Lung (tissue), 12 donors: ENCODE data around the gene FBXO36. TPM values are rescaled to one million over a fixed set of nuclear protein-coding genes. Genes with fewer than 3 reads are reported as not detected.

Experiments
- ATAC-seq: fragments of 200-7000 bp; cut with Tn5 transposase; one replicate; pipeline ENCODE4 v1.9.1; 2020; ENCODE audit warnings: moderate number of reproducible peaks; ENCODE audit not compliant: insufficient read depth, low FRiP score
- DNase-seq, 3 donors: peaks; one replicate each; pipeline ENCODE4 v3.0.0-alpha.2; 2013 to 2017
- H3K27ac ChIP-seq, 2 donors: one replicate each; pipeline ENCODE4 v1.5.1; 2013; ENCODE audit warnings: mild to moderate bottlenecking in 2 of 2, moderate library complexity in 2 of 2, control low read depth in 1 of 2, inconsistent platforms in 1 of 2, low read depth in 1 of 2, low read length in 1 of 2
- H3K27me3 ChIP-seq, 3 donors: one replicate each; pipeline ENCODE4 v1.5.1; 2013; ENCODE audit warnings: low read length in 2 of 3; ENCODE audit not compliant: control insufficient read depth in 3 of 3, insufficient read depth in 3 of 3
- H3K36me3 ChIP-seq, 4 donors: one replicate each; pipeline ENCODE4 v1.5.1; 2013; ENCODE audit warnings: low read length in 4 of 4, mild to moderate bottlenecking in 1 of 4, moderate library complexity in 1 of 4; ENCODE audit not compliant: control insufficient read depth in 4 of 4, insufficient read depth in 4 of 4
- H3K4me1 ChIP-seq, 5 donors: one replicate each; pipeline ENCODE4 v1.5.1; 2013; ENCODE audit warnings: low read length in 5 of 5, mild to moderate bottlenecking in 2 of 5, moderate library complexity in 1 of 5; ENCODE audit not compliant: control insufficient read depth in 5 of 5, insufficient read depth in 5 of 5
- H3K4me3 ChIP-seq: one replicate; pipeline ENCODE4 v1.5.1; 2013; ENCODE audit warnings: mild to moderate bottlenecking, control low read depth, moderate library complexity
- H3K9ac ChIP-seq, 2 donors: one replicate each; pipeline ENCODE4 v1.5.1; 2013; ENCODE audit warnings: low read length in 2 of 2, control low read depth in 1 of 2; ENCODE audit not compliant: insufficient read depth in 1 of 2
- H3K9me3 ChIP-seq, 4 donors: one replicate each; pipeline ENCODE4 v1.5.1; 2013; ENCODE audit warnings: low read length in 3 of 4, mild to moderate bottlenecking in 1 of 4, moderate library complexity in 1 of 4; ENCODE audit not compliant: control insufficient read depth in 4 of 4, insufficient read depth in 3 of 4
- WGBS, 2 donors: extraction: QIAGEN DNeasy Blood & Tissue Kit; methylation state at CpG; one replicate each; pipeline ENCODE4 v1.1.7; 2013; 5-methylcytosine and 5-hydroxymethylcytosine counted together
- polyA plus RNA-seq, 2 donors: library from polyadenylated mRNA; stranded (reverse); fragments of 200-250 nt; gene quantifications; one replicate each; pipeline ENCODE4 v1.2.1, GENCODE V29; 2013
- total RNA-seq, 2 donors: library from RNA; depleted of rRNA in 1 of 2; stranded (reverse); fragments of >200 nt in 1 of 2; gene quantifications; one replicate each; pipeline ENCODE4 v1.2.1, GENCODE V29; 2014 to 2021
- TF ChIP-seq, protein P1 (sequence below): IDR thresholded peaks from 2 replicates; pipeline ENCODE4 v1.5.1; 2012; ENCODE audit warnings: mild to moderate bottlenecking; ENCODE audit errors: control extremely low read depth, extremely low read depth
- donor health status: control.
- donor health status: control.
- donor health status: Bipolar disorder and iron deficiency.
- donor health status: healthy.
- donor health status: DM: yes; HTN: yes; CAD: no.

FBXO36 gene
- total and polyA plus RNA-seq, 4 donors: 2.2 to 9.3 (median 4.4) TPM

- Histone ChIP-seq H3K9ac (no peak overlapping the region), H3K27me3 (no peaks in the 10 kb centered on the region), H3K4me1 (peaks cover 0 to 8% (median 3%) of the 10 kb centered on the region in 5 donors), H3K4me3 (no peak overlapping the region), H3K9me3 (no peaks in the 10 kb centered on the region), H3K36me3 (no peaks in the 10 kb centered on the region), H3K27ac (no peak overlapping the region)
- no peak for DNase-seq
- no peak for ATAC-seq
- TF ChIP-seq, protein P1, sequence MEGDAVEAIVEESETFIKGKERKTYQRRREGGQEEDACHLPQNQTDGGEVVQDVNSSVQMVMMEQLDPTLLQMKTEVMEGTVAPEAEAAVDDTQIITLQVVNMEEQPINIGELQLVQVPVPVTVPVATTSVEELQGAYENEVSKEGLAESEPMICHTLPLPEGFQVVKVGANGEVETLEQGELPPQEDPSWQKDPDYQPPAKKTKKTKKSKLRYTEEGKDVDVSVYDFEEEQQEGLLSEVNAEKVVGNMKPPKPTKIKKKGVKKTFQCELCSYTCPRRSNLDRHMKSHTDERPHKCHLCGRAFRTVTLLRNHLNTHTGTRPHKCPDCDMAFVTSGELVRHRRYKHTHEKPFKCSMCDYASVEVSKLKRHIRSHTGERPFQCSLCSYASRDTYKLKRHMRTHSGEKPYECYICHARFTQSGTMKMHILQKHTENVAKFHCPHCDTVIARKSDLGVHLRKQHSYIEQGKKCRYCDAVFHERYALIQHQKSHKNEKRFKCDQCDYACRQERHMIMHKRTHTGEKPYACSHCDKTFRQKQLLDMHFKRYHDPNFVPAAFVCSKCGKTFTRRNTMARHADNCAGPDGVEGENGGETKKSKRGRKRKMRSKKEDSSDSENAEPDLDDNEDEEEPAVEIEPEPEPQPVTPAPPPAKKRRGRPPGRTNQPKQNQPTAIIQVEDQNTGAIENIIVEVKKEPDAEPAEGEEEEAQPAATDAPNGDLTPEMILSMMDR: no peak
Measured at GRCh38 chr2:229925201-229925600, 2.9 kb downstream of the FBXO36 start.

- H3K27me3 ChIP-seq: no peaks in the 10 kb centered on the region
- H3K9ac ChIP-seq: no peak overlapping the region
- peaks cover 0 to 3% (median 2%) of the 10 kb centered on the region in 5 donors for H3K4me1 ChIP-seq
- ATAC-seq: no peak
- WGBS, 2 donors: 81 to 85% methylated on average over 2 of the region's 2 CpGs
- no peak overlapping the region for H3K27ac ChIP-seq
- no peaks in the 10 kb centered on the region for H3K9me3 ChIP-seq
- TF ChIP-seq, protein P1: no peak
- H3K36me3 ChIP-seq: peaks cover 0 to 1% (median 0%) of the 10 kb centered on the region in 4 donors
- no peak for DNase-seq
- H3K4me3 ChIP-seq: no peak overlapping the region
Measured at GRCh38 chr2:229927817-229928321, 5.6 kb downstream of the FBXO36 start.

DNA sequence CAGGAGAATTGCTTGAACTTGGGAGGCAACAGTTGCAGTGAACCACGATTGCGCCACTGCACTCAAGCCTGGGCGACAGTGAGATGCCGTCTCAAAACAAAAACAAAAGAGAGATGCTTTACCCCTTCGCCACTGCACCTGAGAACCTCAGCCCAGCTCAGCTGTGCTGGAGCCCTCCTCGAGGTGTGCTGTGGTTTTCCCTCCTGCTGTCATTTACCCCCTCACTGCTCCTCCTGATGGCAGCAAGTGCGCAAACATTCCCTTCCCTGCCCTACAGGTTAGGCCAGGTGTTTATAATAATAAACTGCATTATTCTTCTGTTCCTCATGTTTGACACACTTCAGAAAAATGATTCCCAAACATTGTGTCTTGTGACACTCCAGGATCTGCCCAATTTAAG is 8.4 kb downstream of the FBXO36 start:
- 85 to 87% methylated on average over 7 of the region's 7 CpGs for WGBS, 2 donors
- no peaks in the 10 kb centered on the region for H3K4me1 ChIP-seq
- no peaks in the 10 kb centered on the region for H3K27me3 ChIP-seq
- DNase-seq (no peak), ATAC-seq (no peak)
- no peak overlapping the region for H3K4me3 ChIP-seq
- no peak overlapping the region for H3K9ac ChIP-seq
- TF ChIP-seq, protein P1: no peak
- peaks cover 0 to 3% (median 0%) of the 10 kb centered on the region in 4 donors for H3K9me3 ChIP-seq
- H3K27ac ChIP-seq: no peak overlapping the region
- peaks cover 0 to 9% (median 2%) of the 10 kb centered on the region in 4 donors for H3K36me3 ChIP-seq

DNA sequence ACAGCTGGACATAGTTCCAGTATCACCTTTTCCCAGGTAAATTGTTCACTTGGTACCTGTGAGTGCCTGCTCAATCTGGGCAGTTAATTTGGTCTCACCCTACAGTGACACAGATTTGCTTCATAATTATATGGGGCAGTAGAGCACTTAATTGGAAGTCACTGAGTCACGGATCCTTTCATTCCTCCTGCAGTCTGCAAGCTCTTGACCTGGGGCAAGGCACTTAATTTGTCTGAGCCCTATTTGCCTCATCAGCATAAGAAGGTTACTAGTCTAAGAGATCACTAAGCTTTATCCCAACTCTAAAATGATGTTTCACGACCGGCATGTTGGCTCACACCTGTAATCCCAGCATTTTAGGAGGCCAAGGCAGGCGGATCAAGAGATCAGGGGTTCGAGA is 8.9 kb downstream of the FBXO36 start:
- no peak overlapping the region for H3K27ac ChIP-seq
- TF ChIP-seq, protein P1: no peak
- H3K4me1 ChIP-seq: no peaks in the 10 kb centered on the region
- DNase-seq: no peak
- peaks cover 0 to 9% (median 2%) of the 10 kb centered on the region in 4 donors for H3K36me3 ChIP-seq
- no peak for ATAC-seq
- no peak overlapping the region for H3K9ac ChIP-seq
- 90 to 93% methylated on average over 5 of the region's 5 CpGs for WGBS, 2 donors
- peaks cover 0 to 3% (median 0%) of the 10 kb centered on the region in 4 donors for H3K9me3 ChIP-seq
- no peak overlapping the region for H3K4me3 ChIP-seq
- no peaks in the 10 kb centered on the region for H3K27me3 ChIP-seq
